GM21515 (cell line): ENCODE results near the gene ARHGAP4.

Experiments
- ATAC-seq: cut with Tn5 transposase; IDR thresholded peaks from one replicate; pipeline ENCODE4 v1.9.1; 2021; ENCODE audit not compliant: unreplicated experiment

Gene ARHGAP4

GRCh38 chrX:153908219-153908860 is 17.7 kb downstream of the ARHGAP4 start:
- no peak for ATAC-seq

- ATAC-seq = no peak
Observed at GRCh38 chrX:153907456-153907855, 18.6 kb downstream of the ARHGAP4 start.

GRCh38 chrX:153906126-153906917 is 19.7 kb downstream of the ARHGAP4 start:
- no peak for ATAC-seq

GRCh38 chrX:153905481-153906095 is 20.5 kb downstream of the ARHGAP4 start:
- no peak for ATAC-seq

- no peak for ATAC-seq
Observed at GRCh38 chrX:153903991-153904957, 21.8 kb downstream of the ARHGAP4 start, which contains the start of gene AVPR2. Gene AVPR2, plus strand, starts transcription at chrX:153904673. Its CDS starts 473 bp downstream, at chrX:153905146.

- no peak for ATAC-seq
Observed at GRCh38 chrX:153903238-153903980, 22.7 kb downstream of the ARHGAP4 start.

GRCh38 chrX:153902385-153902784 is 23.7 kb downstream of the ARHGAP4 start:
- ATAC-seq = no peak

- no peak for ATAC-seq
Observed at GRCh38 chrX:153901753-153902140, 24.3 kb downstream of the ARHGAP4 start.

GRCh38 chrX:153900831-153901752 is 25.0 kb downstream of the ARHGAP4 start:
- peak; percentile 64 for ATAC-seq

- no peak for ATAC-seq
Observed at GRCh38 chrX:153897899-153898298, 28.2 kb downstream of the ARHGAP4 start.

- ATAC-seq = no peak
Observed at GRCh38 chrX:153889123-153889522, 36.9 kb downstream of the ARHGAP4 start.

- no peak for ATAC-seq
Observed at GRCh38 chrX:153888344-153888743, 37.7 kb downstream of the ARHGAP4 start.

GRCh38 chrX:153887385-153887784 is 38.7 kb downstream of the ARHGAP4 start:
- no peak for ATAC-seq

GRCh38 chrX:153886915-153887314 is 39.1 kb downstream of the ARHGAP4 start:
- no peak for ATAC-seq

GRCh38 chrX:153885968-153886903 is 39.8 kb downstream of the ARHGAP4 start, which contains the start of gene L1CAM:
Gene L1CAM, minus strand, starts transcription at chrX:153886173. Its CDS starts 10,337 bp downstream, at chrX:153875836.
- no peak for ATAC-seq

GRCh38 chrX:153885208-153885787 is 40.8 kb downstream of the ARHGAP4 start:
- no peak for ATAC-seq

GRCh38 chrX:153884590-153884989 is 41.5 kb downstream of the ARHGAP4 start:
- ATAC-seq = no peak
